Upper lobe of left lung (tissue), 4 donors: ENCODE measurements around the gene MED13L.

Source experiments
- CTCF ChIP-seq, 6 experiments: fragments of 450-650 bp in 4 of 6; fragments of 200-600 bp in 2 of 6; sonication (generic) in 2 of 6; IDR thresholded peaks; one replicate each; pipeline ENCODE4 v1.5.1; 2016 to 2019; ENCODE audit warnings: antibody characterized with exemption in 6 of 6
- EP300 ChIP-seq, 4 donors: sonication (generic); formaldehyde crosslinking; IDR thresholded peaks; one replicate each; pipeline ENCODE4 v1.5.1; 2017; ENCODE audit warnings: antibody characterized with exemption in 4 of 4, control low read depth in 2 of 4
- POLR2A ChIP-seq, 4 donors: fragments of 450-650 bp; IDR thresholded peaks; one replicate each; pipeline ENCODE4 v1.5.1; 2016 to 2017; ENCODE audit warnings: antibody characterized with exemption in 4 of 4, mild to moderate bottlenecking in 2 of 4

- TF ChIP-seq POLR2A (IDR thresholded peaks at IDR 0.05) (no peak), CTCF (IDR thresholded peaks at IDR 0.05) (no peak), EP300 (IDR thresholded peaks at IDR 0.05) (no peak)
These were observed 67.4 kb downstream of the MED13L start for GRCh38 chr12:116210131-116210530.
